Activated naive CD8-positive, alpha-beta T cell (primary cell): Measurements from ENCODE around the gene RBP3.
A peak's percentile ranks its signal among the peaks of the same experiment; 100 is the strongest.

Source experiments
- H3K27ac Mint-ChIP-seq: one replicate; pipeline ENCODE4 v1.8.0; 2021; ENCODE audit warnings: mixed read lengths
- H3K27me3 Mint-ChIP-seq: one replicate; pipeline ENCODE4 v1.8.0; 2021; ENCODE audit warnings: mixed read lengths
- H3K36me3 Mint-ChIP-seq: one replicate; pipeline ENCODE4 v1.8.0; 2021; ENCODE audit warnings: mixed read lengths
- H3K4me1 Mint-ChIP-seq: one replicate; pipeline ENCODE4 v1.8.0; 2021; ENCODE audit warnings: low read depth, mixed read lengths
- H3K4me3 Mint-ChIP-seq: one replicate; pipeline ENCODE4 v1.8.0; 2021; ENCODE audit warnings: mild to moderate bottlenecking, mixed read lengths
- H3K9me3 Mint-ChIP-seq: one replicate; pipeline ENCODE4 v1.8.0; 2021; ENCODE audit warnings: low read depth, mixed read lengths

Gene RBP3

DNA sequence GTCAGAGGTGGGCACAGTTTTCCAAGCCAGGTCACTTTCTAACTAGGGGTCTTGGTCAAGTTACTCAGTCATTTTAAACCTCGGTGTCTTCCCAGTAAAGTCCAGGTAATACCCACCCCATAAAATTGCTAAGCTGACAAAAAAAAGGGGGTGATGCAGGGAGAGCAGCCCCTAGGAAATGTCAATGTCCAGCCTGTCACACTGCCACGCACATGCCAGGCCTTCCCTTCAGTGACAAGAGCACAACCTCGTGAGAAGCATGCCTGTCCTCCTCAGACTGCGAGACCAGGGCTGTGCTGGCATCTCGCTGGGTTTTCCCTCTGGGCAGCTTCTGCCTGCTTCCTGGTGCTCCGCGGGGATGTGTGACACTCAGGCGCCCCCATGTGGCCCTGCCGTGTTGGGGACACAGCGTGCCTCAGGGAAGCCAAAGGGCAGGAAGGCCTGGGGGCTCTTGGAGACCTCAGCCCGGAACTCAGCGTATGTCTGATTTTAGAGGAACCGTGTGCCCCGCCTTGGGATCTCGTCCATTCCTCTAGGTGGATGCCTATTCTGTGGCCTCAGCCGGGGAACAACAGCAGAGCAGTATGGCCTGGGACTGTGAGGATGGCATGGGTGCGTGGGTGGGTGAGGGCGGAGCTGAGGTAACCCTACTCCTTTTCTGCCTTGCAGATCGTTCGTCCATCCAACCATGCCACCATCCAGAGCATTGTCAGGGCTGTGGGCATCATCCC lies 36.1 kb upstream of the RBP3 start:
- peak overlapping the region; percentile 49 for H3K4me3 Mint-ChIP-seq
- H3K27ac Mint-ChIP-seq, result peak overlapping the region; percentile 84
- no peaks in the 10 kb centered on the region for H3K9me3 Mint-ChIP-seq
- H3K27me3 Mint-ChIP-seq, result no peaks in the 10 kb centered on the region
- no peaks in the 10 kb centered on the region for H3K36me3 Mint-ChIP-seq
- peaks cover 30% of the 10 kb centered on the region for H3K4me1 Mint-ChIP-seq

DNA sequence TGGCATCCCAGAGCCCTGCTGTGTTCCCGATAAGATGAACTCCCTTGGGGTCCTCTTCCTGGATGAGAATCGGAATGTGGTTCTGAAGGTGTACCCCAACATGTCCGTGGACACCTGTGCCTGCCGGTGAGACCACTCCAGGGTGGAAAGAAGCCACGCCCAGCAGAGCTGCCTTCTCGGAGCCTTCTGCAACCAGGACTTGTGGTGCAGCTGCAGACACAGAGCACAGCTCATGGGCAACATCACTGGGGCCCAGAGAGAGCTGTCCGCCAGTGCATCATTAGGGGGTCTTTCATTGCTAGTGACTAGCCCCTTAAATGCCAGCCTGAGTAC lies 35.5 kb upstream of the RBP3 start:
- no peak overlapping the region for H3K27ac Mint-ChIP-seq
- peaks cover 24% of the 10 kb centered on the region for H3K4me1 Mint-ChIP-seq
- H3K27me3 Mint-ChIP-seq, result no peaks in the 10 kb centered on the region
- no peaks in the 10 kb centered on the region for H3K9me3 Mint-ChIP-seq
- no peak overlapping the region for H3K4me3 Mint-ChIP-seq
- no peaks in the 10 kb centered on the region for H3K36me3 Mint-ChIP-seq

DNA sequence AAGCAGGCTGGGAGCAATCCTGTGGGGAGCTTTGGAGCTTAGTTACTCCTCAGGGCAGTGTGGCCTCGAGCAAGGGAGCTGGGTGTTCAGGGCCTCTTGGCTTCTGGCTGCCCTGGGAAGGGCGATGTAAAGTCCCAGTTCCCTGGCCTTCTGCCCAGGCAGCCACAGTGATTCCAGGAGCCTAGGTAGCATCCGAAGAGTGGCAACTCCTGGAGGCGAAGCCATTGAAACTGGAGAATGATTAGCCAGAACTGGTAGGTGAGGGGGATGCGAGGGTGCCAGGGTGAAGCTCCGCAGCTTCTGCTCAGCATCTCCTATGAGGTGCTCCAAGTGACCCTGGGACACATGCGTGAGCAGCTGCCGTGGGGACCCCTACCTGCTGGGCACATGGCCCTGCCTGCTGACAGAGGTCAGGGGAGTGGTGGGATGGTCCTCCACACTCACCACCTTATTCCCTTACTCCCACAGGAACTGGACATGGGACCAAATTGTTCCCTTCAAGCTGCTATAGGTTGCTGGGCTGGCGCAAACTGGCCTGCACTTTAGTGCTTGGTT lies 33.7 kb upstream of the RBP3 start:
- H3K4me3 Mint-ChIP-seq, result no peak overlapping the region
- no peaks in the 10 kb centered on the region for H3K27me3 Mint-ChIP-seq
- H3K9me3 Mint-ChIP-seq, result no peaks in the 10 kb centered on the region
- no peak overlapping the region for H3K27ac Mint-ChIP-seq
- no peaks in the 10 kb centered on the region for H3K36me3 Mint-ChIP-seq
- H3K4me1 Mint-ChIP-seq, result peaks cover 19% of the 10 kb centered on the region

DNA sequence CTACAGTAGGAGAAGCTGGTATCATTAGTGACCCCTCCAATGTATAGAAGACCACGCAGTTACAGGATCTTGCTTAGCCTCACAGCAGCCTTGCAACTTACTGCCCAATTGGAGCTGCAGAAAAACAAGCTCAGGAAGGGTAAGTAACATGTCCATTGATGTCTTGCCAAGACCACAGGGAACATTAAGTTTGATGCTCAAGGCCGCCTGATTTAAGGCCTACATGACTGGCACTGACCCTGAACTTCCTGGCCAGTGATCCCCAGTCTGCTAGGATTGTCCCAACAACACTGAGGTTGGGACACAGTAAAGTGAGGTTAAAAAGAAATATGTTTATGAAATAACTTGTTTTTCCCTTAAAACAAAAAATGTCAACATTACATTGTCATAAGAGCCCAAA lies 32.7 kb upstream of the RBP3 start:
- Mint-ChIP-seq H3K9me3 (no peaks in the 10 kb centered on the region), H3K4me3 (no peak overlapping the region)

GRCh38 chr10:47316131-47316530 lies 32.0 kb upstream of the RBP3 start:
- Mint-ChIP-seq H3K4me3 (no peak overlapping the region), H3K4me1 (peaks cover 12% of the 10 kb centered on the region), H3K9me3 (no peaks in the 10 kb centered on the region), H3K27ac (no peak overlapping the region), H3K27me3 (no peaks in the 10 kb centered on the region), H3K36me3 (no peaks in the 10 kb centered on the region)

More for the DNA sequence above, 32.7 kb upstream of the RBP3 start:
- peaks cover 18% of the 10 kb centered on the region for H3K4me1 Mint-ChIP-seq
- no peaks in the 10 kb centered on the region for H3K27me3 Mint-ChIP-seq
- H3K27ac Mint-ChIP-seq, result no peak overlapping the region
- no peaks in the 10 kb centered on the region for H3K36me3 Mint-ChIP-seq

DNA sequence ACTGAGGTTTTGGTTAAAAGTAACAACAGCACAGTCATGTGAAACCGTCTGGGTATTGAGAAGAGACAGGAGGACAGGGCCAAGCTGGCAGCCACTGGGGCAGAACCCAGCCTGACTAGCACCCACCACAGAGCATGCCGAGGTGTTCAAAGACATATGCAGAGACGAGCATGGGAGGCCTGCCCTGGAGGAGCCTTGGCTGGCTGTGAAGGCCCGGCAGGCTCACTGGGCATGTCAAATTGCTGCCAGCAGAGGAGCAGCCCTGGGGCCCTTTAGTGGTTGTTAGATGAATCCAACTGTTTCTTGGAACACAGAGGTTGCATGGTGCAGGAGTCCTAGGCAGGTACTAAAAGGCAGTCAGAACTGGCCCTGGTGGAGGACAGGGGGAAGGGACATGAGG lies 30.9 kb upstream of the RBP3 start:
- no peaks in the 10 kb centered on the region for H3K36me3 Mint-ChIP-seq
- H3K9me3 Mint-ChIP-seq, result no peaks in the 10 kb centered on the region
- H3K4me1 Mint-ChIP-seq, result peaks cover under 1% of the 10 kb centered on the region
- no peak overlapping the region for H3K4me3 Mint-ChIP-seq
- no peak overlapping the region for H3K27ac Mint-ChIP-seq
- no peaks in the 10 kb centered on the region for H3K27me3 Mint-ChIP-seq

- H3K9me3 Mint-ChIP-seq, result no peaks in the 10 kb centered on the region
- H3K27ac Mint-ChIP-seq, result no peak overlapping the region
- H3K27me3 Mint-ChIP-seq, result no peaks in the 10 kb centered on the region
- no peaks in the 10 kb centered on the region for H3K4me1 Mint-ChIP-seq
- no peaks in the 10 kb centered on the region for H3K36me3 Mint-ChIP-seq
- no peak overlapping the region for H3K4me3 Mint-ChIP-seq
Measured at GRCh38 chr10:47318706-47319105, 29.5 kb upstream of the RBP3 start.

DNA sequence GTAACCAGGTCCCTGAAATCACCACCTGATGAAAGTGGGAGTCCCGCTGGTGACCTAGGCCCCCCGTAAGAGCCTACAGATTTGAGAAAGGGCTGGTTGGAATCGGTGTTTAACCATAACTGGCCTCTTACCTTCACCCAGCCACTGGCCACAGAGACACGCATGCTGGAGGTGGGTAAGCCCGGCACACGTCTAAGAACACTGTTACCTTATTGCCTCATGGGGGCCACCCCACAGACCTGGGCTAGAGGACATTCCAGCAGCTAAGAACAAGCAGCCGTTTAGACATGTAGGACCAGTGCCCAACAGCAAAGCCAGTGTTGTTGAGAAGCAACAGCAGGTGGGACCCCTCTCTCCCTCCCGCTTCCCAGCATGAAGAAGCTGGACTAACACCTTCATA lies 28.4 kb upstream of the RBP3 start:
- Mint-ChIP-seq H3K36me3 (no peaks in the 10 kb centered on the region), H3K27me3 (no peaks in the 10 kb centered on the region), H3K9me3 (no peaks in the 10 kb centered on the region), H3K4me1 (no peaks in the 10 kb centered on the region), H3K4me3 (no peak overlapping the region), H3K27ac (no peak overlapping the region)

DNA sequence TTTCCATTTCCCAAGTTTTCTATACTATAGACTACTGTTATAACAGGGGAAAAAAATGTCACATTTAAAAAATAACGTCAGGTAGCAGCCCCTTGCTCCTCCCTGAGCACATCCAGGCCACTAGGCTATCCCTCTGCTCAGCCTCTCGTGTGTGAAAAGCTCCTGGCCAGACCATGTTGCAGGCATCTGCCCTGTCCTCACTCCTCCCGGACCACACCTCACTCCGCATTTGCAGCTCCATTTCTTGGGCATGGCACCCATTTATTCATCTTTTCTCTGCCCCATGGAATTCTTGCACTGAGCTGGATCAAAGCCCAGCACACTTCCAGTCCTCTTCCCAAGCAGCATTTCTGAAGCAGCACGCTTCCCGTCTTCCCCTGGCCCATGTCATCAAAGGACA lies 27.4 kb upstream of the RBP3 start:
- H3K27me3 Mint-ChIP-seq, result no peaks in the 10 kb centered on the region
- no peaks in the 10 kb centered on the region for H3K9me3 Mint-ChIP-seq
- no peak overlapping the region for H3K4me3 Mint-ChIP-seq
- H3K36me3 Mint-ChIP-seq, result no peaks in the 10 kb centered on the region
- no peaks in the 10 kb centered on the region for H3K4me1 Mint-ChIP-seq
- H3K27ac Mint-ChIP-seq, result no peak overlapping the region

DNA sequence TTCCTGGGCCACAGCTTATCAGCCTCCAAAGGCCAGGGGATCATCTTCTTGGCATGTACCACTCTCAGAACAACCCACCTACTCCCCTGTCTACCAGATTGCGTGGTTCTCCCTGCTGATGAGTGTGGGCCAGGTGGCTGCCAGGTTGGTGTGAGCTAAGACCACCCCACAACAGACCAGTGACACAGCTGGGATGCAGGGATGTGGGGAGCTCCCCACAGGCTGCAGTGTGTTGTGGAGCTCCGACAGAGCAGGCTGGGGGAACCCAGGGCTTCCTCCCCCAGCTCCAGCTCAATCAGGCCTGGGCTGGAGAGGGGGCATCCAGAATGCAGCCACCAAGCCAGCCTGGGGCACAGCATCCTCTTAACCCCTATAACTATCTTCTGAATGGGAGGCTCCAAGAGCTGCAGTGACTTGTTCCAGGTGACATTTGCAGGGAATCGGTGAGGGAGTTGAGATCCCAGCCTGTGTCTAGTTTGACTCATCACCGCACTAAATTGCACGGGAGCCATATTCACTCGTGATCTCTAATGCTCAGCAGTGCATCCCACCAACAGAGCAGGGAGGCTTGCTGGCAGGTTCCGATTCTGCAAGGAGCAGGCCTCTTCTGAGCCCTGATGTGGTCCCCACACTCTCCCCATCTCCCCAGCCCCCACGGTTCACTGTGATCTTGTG lies 26.5 kb upstream of the RBP3 start:
- Mint-ChIP-seq H3K4me3 (no peak overlapping the region), H3K4me1 (no peaks in the 10 kb centered on the region), H3K27me3 (no peaks in the 10 kb centered on the region)

DNA sequence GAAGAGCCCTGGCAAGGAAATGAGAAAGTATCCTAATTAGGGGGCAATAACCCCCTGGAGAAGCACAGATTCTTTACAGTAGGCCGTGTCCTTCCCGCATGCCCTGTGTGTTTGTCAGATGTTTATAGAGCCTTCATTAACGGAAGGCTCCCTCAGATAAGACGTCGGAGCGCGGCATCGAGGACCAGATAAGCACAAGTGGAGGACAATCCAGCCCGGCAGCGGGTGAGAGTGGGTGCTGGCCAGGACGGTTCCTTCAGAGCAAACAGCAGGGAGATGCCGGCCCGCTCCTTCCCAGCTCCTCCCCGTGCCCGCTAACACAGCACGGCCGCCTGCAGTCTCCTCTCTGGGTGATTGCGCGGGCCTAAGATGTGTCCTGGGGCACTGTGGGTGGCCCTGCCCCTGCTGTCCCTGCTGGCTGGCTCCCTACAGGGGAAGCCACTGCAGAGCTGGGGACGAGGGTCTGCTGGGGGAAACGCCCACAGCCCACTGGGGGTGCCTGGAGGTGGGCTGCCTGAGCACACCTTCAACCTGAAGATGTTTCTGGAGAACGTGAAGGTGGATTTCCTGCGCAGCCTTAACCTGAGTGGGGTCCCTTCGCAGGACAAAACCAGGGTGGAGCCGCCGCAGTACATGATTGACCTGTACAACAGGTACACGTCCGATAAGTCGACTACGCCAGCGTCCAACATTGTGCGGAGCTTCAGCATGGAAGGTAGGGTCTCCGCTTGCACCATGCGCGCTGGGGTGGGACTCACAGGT lies 25.7 kb upstream of the RBP3 start, which contains the start of gene GDF2:
TSS of gene GDF2 (plus strand) at position 155 of the 762 bp plus-strand sequence. CDS start at position 370, 215 bp downstream.
- H3K4me1 Mint-ChIP-seq, result no peaks in the 10 kb centered on the region
- H3K9me3 Mint-ChIP-seq, result no peaks in the 10 kb centered on the region
- no peak within 1 kb of the TSS for H3K27ac Mint-ChIP-seq
- H3K4me3 Mint-ChIP-seq, result no peak within 1 kb of the TSS
- H3K27me3 Mint-ChIP-seq, result no peaks in the 10 kb centered on the region
- no peaks in the 10 kb centered on the region for H3K36me3 Mint-ChIP-seq

More for the DNA sequence above, 26.5 kb upstream of the RBP3 start:
- H3K27ac Mint-ChIP-seq, result no peak overlapping the region
- no peaks in the 10 kb centered on the region for H3K9me3 Mint-ChIP-seq
- no peaks in the 10 kb centered on the region for H3K36me3 Mint-ChIP-seq

DNA sequence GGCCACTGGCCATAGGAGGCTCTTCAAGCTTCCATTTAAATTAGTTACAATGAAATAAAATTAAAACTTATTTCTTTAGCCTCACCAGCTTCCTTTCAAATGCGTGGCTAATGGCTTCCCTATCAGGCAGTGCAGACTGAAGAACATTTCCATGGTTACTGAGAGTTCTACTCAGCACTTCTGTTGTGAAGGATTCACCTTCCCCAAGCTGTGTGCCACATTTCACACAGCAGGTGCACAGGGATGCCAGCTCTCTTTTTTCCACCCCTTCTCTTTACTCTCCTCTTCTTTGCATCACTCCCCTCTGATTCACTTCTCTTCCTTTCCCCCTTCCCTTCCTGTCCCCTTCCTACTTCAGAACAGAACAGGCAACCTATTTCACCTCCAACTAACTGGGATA lies 25.1 kb upstream of the RBP3 start:
- Mint-ChIP-seq H3K27ac (no peak overlapping the region), H3K36me3 (no peaks in the 10 kb centered on the region), H3K4me3 (no peak overlapping the region), H3K27me3 (no peaks in the 10 kb centered on the region), H3K9me3 (no peaks in the 10 kb centered on the region), H3K4me1 (no peaks in the 10 kb centered on the region)

DNA sequence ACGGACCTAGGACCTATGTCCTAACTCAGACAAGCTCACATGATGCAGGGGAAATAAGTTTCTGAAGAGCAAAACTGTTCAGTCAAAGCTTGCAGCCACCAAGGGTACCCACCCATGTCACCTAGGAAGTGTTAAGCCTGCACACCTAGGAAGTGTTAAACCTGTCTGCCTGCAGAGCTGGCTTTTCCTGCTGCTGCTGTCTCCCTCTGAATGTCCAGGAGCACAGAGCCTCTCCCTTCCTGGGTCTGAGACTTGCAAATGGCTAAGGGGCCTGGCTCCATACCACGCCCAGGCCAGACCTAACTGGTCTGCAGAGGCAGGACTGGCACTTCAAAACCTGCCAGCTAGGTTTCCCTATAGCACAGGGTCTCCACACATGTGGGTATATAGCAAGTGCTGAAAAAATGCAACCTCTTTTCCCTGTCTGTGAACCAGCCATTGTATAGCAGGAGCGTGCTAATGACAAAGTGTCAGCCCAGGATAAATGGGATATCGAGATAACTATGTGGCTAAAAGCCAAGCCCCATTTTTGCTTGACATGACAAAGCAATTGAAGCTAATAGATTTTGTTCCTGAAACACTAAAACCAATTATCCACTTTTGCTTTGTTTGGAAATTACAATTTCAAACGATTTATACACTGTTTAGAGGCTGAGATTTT lies 24.4 kb upstream of the RBP3 start:
- Mint-ChIP-seq H3K27ac (no peak overlapping the region), H3K9me3 (no peaks in the 10 kb centered on the region), H3K27me3 (no peaks in the 10 kb centered on the region), H3K4me3 (no peak overlapping the region), H3K4me1 (no peaks in the 10 kb centered on the region), H3K36me3 (no peaks in the 10 kb centered on the region)

DNA sequence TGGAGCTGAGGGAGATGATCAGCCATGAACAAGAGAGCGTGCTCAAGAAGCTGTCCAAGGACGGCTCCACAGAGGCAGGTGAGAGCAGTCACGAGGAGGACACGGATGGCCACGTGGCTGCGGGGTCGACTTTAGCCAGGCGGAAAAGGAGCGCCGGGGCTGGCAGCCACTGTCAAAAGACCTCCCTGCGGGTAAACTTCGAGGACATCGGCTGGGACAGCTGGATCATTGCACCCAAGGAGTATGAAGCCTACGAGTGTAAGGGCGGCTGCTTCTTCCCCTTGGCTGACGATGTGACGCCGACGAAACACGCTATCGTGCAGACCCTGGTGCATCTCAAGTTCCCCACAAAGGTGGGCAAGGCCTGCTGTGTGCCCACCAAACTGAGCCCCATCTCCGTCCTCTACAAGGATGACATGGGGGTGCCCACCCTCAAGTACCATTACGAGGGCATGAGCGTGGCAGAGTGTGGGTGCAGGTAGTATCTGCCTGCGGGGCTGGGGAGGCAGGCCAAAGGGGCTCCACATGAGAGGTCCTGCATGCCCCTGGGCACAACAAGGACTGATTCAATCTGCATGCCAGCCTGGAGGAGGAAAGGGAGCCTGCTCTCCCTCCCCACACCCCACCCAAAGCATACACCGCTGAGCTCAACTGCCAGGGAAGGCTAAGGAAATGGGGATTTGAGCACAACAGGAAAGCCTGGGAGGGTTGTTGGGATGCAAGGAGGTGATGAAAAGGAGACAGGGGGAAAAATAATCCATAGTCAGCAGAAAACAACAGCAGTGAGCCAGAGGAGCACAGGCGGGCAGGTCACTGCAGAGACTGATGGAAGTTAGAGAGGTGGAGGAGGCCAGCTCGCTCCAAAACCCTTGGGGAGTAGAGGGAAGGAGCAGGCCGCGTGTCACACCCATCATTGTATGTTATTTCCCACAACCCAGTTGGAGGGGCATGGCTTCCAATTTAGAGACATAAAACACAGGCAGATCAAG lies 22.6 kb upstream of the RBP3 start:
- Mint-ChIP-seq H3K4me1 (no peaks in the 10 kb centered on the region), H3K36me3 (no peaks in the 10 kb centered on the region), H3K9me3 (no peaks in the 10 kb centered on the region), H3K4me3 (no peak overlapping the region), H3K27ac (no peak overlapping the region), H3K27me3 (no peaks in the 10 kb centered on the region)
